ENCODE measurements around the gene BAZ2B. TPM values are rescaled to one million over a fixed set of nuclear protein-coding genes. Genes with fewer than 3 reads are reported as not detected.

BAZ2B gene
- total RNA-seq, 2 donors from 2014 or later: 40.2 to 47.1 TPM

DNA sequence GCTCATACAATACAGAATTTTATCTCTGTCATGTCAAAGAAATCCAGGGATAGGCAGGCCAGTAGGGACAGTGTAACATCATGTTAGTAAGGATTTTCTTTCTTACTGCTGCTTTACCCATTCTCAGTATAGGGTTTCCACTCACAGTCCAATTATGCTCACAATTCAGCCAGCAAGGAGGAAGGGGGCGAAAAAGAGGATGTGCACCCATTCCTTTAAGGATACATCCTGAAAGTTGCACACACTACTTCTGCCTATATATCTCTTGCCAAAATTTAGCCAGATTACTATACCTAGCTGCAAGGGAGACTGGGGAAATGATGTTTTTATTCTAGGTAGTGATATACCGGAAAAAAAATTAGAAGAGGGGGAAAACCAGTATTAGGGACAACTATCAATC is 66.1 kb downstream of the BAZ2B start:
- no peak overlapping the region for H3K4me3 ChIP-seq
- no peaks in the 10 kb centered on the region for H3K36me3 ChIP-seq
- no peak overlapping the region for H3K27ac ChIP-seq
- no peaks in the 10 kb centered on the region for H3K4me1 ChIP-seq
- no peaks in the 10 kb centered on the region for H3K27me3 ChIP-seq
- no peak for TF ChIP-seq CTCF (IDR thresholded peaks at IDR 0.05)
- H3K9me3 ChIP-seq: no peaks in the 10 kb centered on the region
- no peak for DNase-seq (ENCODE audit: low spot score)

DNA sequence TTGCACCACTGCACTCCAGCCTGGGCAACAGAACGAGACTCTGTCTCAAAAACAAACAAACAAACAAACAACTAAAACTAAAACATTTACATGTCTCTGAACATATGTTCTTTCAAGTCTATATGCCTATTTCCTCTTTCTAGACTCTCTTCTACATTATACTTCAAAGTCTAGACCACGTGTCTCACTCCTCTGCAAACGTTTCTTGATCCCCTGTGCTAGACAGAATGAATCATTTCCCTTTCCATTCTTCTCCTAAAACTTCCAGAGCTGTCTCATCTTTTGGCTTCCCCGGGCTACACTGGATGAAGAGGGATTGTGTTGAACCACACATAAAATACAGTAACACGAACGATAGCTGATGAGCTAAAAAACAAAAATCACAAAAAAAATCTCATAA is 67.1 kb downstream of the BAZ2B start:
- TF ChIP-seq CTCF (IDR thresholded peaks at IDR 0.05): no peak

DNA sequence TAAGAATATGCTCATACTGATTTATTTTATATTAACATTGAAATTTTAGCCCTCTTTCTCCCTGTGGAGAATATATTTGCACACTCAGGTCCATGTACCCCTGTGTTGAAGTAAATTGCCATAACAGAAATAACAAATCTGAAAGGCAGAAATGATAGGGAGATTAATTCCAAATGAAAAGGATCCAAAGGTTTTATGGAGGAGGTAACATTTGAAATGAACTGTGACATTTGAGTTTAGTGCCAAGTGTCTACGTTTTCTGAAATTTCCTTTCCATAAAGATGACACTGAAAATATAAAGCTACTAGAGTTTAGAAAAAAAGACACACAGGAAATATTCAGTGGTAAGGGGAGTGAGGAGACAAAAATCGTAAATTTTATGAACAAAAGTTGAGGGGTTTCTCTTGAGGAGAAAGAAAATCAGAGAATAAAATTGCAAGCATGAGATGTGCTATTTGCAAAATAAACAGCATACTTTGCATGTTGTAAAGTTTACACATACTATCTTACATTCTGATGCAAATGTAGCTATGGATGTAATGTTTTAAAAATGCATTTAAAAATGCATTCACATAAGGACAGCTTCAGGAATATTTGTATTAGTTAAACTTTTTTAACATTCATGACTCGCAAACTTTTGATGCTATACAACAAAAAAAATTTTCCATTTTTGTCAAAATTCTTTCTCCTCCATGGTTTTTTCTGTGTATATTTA is 69.5 kb downstream of the BAZ2B start:
- Histone ChIP-seq H3K4me1 (no peaks in the 10 kb centered on the region), H3K9me3 (peaks cover 0 to 10% of the 10 kb centered on the region in 2 donors), H3K36me3 (peaks cover 6% of the 10 kb centered on the region), H3K27ac (no peak overlapping the region), H3K27me3 (no peaks in the 10 kb centered on the region), H3K4me3 (no peak overlapping the region)
- no peak for DNase-seq (ENCODE audit: low spot score)
- TF ChIP-seq CTCF (IDR thresholded peaks at IDR 0.05): no peak

More for the DNA sequence above, 67.1 kb downstream of the BAZ2B start:
- no peak for DNase-seq (ENCODE audit: low spot score)
- no peak overlapping the region for H3K4me3 ChIP-seq
- no peak overlapping the region for H3K27ac ChIP-seq
- no peaks in the 10 kb centered on the region for H3K4me1 ChIP-seq
- H3K27me3 ChIP-seq: no peaks in the 10 kb centered on the region
- H3K9me3 ChIP-seq: no peaks in the 10 kb centered on the region
- H3K36me3 ChIP-seq: no peaks in the 10 kb centered on the region

GRCh38 chr2:159546039-159546438 is 70.3 kb downstream of the BAZ2B start:
- no peaks in the 10 kb centered on the region for H3K27me3 ChIP-seq
- no peak overlapping the region for H3K4me3 ChIP-seq
- peaks cover 0 to 15% of the 10 kb centered on the region in 2 donors for H3K9me3 ChIP-seq
- no peak for DNase-seq (ENCODE audit: low spot score)
- H3K4me1 ChIP-seq: no peaks in the 10 kb centered on the region
- H3K27ac ChIP-seq: no peak overlapping the region
- TF ChIP-seq CTCF (IDR thresholded peaks at IDR 0.05): no peak
- peaks cover 8% of the 10 kb centered on the region for H3K36me3 ChIP-seq

DNA sequence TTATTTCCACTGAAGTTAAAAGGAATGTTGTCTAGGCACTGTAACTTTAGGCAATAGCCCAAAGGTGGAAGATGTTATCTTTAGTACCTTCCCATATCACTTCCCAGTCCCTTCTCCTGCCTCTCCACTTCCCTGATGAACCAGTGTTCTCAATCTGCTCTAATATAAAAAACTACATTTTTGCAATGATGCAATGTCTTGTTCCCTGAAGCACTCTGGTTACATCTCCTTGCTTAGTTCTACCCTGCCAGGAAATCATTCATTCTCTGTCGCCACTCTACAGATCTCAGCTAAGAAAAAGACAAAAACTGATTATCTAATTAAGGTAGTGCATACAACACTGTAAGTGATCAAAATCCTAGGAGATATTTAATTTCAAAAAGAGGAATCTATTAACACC is 71.3 kb downstream of the BAZ2B start:
- no peak for TF ChIP-seq CTCF (IDR thresholded peaks at IDR 0.05)
- H3K36me3 ChIP-seq: peaks cover 8% of the 10 kb centered on the region
- no peaks in the 10 kb centered on the region for H3K27me3 ChIP-seq

DNA sequence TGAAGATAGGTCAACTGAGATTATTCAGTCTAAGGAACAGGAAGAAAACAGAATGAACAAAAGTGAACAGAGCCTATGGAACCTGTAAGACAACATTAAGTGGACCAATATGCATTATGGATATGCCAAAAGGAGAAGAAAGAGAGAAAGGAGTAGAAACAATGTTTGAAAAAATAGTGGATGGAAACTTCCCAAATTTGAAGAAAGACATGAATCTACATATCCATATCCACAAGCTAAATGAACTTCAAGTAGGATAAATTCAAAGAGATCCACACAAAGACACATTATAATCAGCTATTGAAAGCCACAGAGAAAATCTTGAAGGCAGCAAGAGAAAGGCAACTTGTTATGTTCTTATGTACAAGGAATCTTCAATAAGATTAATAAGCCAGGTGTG is 74.2 kb downstream of the BAZ2B start:
- no peak overlapping the region for H3K27ac ChIP-seq
- no peaks in the 10 kb centered on the region for H3K4me1 ChIP-seq
- DNase-seq (ENCODE audit: low spot score): no peak
- peaks cover 8% of the 10 kb centered on the region for H3K36me3 ChIP-seq
- H3K4me3 ChIP-seq: no peak overlapping the region
- no peak for TF ChIP-seq CTCF (IDR thresholded peaks at IDR 0.05)
- H3K27me3 ChIP-seq: no peaks in the 10 kb centered on the region
- H3K9me3 ChIP-seq: peaks cover 0 to 15% of the 10 kb centered on the region in 2 donors

More for the DNA sequence above, 71.3 kb downstream of the BAZ2B start:
- Histone ChIP-seq H3K4me3 (no peak overlapping the region), H3K9me3 (peaks cover 0 to 15% of the 10 kb centered on the region in 2 donors), H3K27ac (no peak overlapping the region), H3K4me1 (no peaks in the 10 kb centered on the region)
- no peak for DNase-seq (ENCODE audit: low spot score)
